ENCODE measurements around the gene NENF.
A peak's percentile ranks its signal among the peaks of the same experiment; 100 is the strongest.
"Not testable (repeated sequence)": the region's sequence is repeated elsewhere in the genome, so short reads cannot be mapped to it uniquely, and the experiment has no call there.

NENF gene

DNA sequence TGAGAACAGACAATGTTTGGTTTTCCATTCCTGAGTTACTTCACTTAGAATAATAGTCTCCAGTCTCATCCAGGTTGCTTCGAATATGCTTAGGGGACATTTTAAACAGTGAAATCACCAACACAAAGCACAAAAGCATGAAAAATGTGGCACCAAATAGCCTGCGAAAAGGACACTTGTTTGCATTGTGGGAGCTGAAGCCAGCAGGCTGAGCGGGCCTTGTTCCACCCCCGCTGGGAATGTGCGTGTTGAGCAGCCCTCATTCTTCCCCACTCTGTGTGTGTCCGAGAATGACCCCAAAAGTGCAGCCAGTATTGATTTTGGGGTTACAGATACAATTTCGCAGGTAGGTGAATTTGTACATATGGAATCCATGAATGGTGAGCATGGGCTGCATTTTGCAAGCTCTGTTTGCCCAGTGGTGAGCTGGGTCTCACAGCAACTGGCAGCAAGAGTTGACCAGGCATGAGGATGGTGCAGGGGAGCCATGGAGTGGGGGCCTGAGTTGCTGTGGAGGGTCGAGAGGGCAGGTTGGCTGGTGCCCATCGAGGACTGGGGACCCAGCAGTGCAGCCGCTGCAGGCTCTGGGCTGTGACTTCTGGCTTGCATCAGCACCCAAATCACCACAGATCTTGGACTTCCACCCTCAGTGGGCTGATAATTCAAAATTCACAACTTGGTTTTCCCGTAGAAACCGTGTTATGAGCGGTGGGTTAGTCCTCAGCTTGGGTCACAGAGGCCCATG, 29.4 kb downstream of the NENF start:
- no peak for DNase-seq

GRCh38 chr1:212463565-212464285, 31.0 kb downstream of the NENF start:
- DNase-seq: no peak

DNA sequence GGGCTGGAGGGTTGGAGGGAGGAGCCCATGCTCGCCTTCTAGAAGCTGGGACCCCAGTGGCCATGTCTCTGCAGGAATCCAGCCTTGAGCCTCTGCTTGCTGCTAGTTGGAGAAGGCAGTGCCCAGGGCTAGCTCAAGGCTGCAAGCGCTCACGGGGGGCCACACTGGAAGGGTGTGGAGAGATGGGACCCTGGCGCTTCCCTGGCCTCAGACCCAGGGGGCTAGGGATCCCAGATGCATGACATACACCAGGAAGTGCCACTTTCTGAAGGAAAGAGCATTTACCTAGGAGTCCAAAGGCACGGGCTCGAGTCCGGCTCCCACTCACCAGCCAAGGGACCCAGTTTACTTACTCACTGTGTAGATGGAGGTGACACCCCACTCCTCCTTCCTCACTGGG, 32.6 kb downstream of the NENF start:
- no peak for DNase-seq

GRCh38 chr1:212466437-212466836, 33.7 kb downstream of the NENF start:
- DNase-seq: no peak

DNA sequence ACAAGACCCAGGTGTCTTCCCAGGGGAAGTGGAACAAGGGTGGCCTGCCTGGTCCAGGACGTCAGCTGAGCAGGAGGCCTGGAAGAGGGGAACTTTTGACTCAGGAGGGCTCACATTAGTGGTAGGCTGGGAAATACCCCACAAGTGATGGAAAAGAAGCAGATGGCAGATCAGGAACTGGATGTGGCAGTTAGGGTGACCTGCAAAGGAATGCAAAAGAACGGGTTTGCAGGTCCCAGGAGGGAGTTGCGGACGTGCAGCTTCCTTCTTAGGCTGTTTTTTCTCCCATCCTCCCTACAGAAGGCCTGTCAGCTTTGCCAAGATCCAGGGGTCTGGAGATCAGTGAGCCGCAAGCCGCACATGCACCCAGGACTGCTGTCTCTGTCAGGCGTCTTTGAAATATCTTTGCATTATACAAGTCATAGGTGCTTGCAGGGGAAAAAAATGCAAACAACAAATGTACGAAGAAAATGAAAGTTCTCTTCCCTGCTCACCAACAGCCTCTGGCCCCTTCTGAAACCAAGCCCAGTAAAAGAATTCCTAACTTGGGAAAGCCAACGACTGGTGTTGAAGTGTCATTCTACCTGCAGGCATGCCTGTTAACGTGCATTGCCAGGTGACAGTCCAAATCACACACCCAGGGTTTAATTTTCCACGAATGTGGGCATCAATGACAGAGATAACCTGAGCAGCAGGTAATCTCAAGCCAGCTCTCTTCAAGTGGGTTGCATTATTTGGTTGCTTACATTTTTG, 34.4 kb downstream of the NENF start:
- DNase-seq: no peak

- no peak for DNase-seq
These were observed 35.2 kb downstream of the NENF start for GRCh38 chr1:212467843-212468482.

GRCh38 chr1:212470059-212470458, 37.3 kb downstream of the NENF start:
- no peak for DNase-seq

GRCh38 chr1:212471286-212471685, 38.6 kb downstream of the NENF start:
- DNase-seq: no peak

GRCh38 chr1:212471891-212472675, 39.4 kb downstream of the NENF start:
- no peak for DNase-seq

DNA sequence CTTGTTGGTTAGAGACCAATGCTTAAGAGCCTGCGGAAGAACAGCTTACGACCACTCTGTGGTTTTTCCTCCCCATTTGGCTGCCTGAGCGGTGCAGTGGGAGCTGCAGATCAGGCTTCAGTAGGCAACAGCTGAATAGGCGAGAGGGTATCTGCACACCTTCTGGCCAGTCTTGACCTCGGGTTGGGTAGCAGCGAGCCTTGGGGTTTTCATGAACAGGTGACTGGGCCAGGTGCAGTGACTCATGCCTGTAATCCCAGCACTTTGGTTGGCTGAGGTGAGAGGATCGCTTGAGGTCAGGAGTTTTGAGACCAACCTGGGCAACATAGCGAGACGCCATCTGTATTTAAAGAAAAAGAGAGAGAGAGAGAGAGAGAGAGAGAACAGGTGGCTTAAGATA, 41.0 kb downstream of the NENF start:
- DNase-seq: no peak

DNA sequence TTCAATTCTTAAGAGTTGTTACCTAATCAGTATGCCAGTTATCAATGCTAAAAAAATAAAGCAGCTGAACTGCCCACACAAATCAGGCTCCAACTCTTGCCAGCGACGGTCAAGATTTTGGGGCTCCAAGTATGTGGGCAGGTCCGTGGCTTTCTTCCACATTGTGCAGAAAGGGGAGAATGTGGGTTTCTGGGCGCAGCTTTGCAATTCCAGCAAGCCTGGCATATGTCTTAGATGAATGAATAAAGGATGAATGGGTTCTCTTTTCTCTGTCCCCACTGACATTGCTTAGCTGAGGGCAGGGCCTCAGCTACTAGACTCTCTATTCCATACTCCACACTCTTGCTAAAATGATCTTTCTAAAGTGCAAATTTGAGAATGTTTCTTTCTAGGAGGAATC, 42.4 kb downstream of the NENF start:
- no peak for DNase-seq

GRCh38 chr1:212475831-212476230, 43.1 kb downstream of the NENF start:
- DNase-seq: not testable (repeated sequence)

DNA sequence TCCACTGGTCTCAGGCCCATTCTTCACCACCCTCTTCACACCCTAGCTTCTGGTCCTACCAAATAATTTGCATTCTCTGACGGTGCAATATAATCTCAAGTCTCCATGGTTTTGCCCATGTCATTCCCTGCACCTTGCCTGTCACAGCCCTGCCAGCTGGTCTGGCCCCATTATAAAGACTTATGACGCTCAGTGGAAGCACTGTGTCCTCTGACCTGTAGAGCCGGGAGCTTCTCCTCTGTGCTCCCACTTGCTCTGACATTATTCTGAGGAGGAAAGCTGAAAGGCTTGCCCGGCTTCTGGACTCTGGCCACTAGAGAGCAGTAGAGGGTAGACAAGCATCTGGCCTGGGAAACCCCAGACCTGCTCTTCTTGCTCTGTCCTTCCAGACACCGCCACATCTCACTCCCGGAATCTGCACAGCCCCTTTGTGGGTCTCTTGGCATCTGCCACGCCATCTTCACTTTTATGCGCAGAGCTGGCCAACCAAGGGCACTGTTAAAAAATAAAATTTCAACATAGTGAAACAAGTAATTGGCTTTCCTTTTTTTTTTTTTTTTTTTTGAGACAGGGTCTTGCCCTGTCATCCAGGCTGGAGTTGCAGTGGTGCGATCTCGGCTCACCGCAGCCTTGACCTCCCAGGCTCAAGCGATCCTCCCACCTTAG, 44.4 kb downstream of the NENF start:
- peak; percentile 89 for DNase-seq

- no peak for DNase-seq
These were observed 45.2 kb downstream of the NENF start for GRCh38 chr1:212477680-212478466.

DNA sequence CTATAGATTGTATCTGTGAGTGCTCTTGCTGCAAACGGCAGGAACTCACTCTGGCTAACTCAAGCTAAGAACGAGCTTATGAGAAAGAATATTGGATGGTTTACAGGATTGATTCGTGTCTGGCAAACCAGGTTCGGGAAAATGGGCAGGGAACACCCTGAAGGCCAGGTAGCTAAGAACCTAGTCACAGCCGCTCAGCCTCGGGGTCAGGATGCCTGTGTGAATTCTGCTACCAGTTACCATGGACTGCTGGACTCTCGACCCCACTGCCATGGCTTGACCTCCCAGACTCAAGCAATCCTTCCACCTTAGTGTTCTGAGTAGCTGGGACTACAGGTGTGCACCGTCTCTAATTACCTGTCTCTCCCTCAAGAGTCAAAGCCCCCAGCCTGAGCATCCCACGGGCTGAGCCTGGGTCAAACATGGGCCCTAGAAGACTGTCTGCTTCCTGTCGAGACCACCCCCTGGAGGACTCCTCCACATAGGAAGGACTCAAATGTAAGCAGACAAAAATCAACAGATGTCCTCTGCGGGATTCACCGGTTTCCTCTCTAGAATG, 45.8 kb downstream of the NENF start:
- no peak for DNase-seq

- DNase-seq: peak; percentile 31
These were observed 46.5 kb downstream of the NENF start for GRCh38 chr1:212479188-212479587.

- peak; percentile 26 for DNase-seq
These were observed 48.2 kb downstream of the NENF start for GRCh38 chr1:212480711-212481437.

DNA sequence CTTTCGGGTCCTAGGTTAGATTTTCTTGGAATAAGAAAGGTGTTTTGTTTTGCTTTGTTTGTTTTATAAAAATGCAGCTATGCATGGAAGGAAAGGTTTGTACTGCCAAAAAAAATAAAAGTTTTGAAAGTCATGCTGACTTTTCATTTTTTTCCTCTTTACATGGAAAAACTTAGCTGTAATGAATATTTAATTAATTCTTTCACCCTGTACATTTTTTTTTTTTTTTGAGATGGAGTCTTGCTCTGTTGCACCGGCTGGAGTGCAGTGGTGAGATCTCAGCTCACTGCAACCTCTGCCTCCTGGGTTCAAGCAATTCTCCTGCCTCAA, 48.7 kb downstream of the NENF start:
- DNase-seq: no peak

- DNase-seq: no peak
These were observed 49.4 kb downstream of the NENF start for GRCh38 chr1:212482006-212482636.
